UCSD-AML1 (cell line): Measurements from ENCODE around the gene ANK2.

Experiments used
- DNase-seq: peaks from one replicate; lab custom pipeline; 2025; ENCODE audit not compliant: unreplicated experiment; lab: John Stamatoyannopoulos, UW

The ANK2 gene

DNA sequence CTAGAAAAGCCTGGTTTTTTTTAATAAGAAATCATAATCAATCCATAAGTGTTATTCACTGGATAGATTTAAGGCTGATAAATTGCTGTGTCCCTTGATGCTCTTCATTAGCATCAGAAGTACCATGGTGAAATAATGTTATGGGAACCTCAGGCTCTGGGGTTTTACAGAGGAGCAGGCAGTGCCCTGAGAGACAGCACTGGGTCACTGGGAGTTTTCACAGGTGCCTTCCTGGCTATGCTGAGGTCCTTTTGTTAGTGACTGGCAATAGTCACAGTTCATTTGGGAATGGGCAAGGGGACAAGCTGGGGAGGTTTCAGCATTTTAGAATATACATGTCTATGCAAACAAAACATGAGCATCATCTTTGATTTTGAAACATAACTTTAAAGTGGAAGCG, 38.6 kb downstream of the ANK2 start:
- no peak for DNase-seq

DNA sequence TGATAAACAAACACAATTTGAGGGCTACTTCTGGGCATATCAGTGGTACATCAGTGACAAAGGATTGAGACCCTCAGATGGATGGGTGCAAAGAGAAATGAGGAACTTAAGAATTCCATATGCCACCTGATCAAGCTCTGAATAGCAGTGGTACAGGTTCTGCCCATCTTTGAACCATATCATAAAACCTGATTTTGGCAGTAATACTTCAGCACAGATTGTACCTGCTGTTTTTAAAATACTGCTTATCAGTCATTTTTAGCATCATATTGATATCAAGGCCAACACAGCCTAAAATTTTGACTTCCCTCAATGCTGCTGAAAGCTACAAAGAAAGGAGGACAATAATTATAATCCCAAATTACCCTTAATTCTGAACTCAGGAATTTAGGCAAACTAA, 41.5 kb downstream of the ANK2 start:
- DNase-seq = no peak

DNA sequence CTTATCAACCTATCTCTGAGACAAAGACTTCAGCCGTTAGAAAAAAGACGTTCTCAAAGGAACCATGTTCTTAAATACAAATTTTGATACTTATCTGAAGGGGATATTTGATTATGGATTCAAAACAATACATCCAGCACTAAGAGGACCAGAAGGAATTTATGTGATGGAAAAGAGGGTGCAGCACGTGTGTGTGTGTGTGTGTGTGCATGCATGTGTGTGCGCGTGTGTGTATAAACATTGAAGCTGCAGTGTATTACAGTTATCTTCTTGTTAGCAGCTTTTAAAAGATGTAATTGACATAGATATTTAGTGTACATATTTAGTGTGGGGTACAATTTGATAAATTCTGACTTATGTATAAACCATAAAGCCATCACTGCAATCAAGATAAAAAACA, 44.9 kb downstream of the ANK2 start:
- DNase-seq = no peak

DNA sequence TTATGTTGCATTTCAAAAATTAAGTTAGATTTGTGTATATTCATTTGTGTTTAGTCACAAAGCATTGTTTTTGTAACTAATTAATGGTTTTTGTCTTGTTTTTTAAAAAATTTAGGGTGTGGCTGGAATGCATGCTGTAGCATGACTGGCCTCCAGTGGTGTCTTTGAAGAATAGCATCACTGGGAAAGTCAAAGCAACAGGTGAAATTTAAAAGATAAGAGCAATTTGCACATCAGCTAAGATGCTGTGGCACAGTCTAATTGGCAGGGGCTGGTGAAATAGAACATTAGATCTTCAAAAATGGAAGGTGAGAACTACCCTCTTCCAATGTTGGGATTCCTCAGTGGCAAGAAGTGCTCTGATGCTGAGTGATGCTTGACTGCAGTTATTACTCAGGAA, 45.3 kb downstream of the ANK2 start:
- DNase-seq = no peak

DNA sequence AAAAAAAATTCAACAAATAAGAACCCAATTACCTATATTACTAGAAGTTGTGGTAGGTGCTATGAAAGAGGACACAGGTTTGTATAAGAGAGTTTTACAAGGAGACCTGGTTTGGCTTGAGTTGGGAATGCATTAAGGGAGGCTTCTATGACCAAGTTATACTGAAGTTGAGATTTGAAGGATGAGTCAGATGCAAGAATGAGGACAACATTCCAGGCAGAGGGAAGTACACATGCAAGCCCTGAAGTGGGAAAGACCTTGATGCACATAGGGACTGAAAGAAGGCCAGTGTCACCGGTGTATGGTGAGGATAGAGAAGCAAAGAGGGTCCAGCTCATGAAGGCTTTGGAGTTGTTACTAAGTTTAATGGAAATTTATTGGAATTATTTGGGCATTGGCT, 52.2 kb downstream of the ANK2 start:
- no peak for DNase-seq

DNA sequence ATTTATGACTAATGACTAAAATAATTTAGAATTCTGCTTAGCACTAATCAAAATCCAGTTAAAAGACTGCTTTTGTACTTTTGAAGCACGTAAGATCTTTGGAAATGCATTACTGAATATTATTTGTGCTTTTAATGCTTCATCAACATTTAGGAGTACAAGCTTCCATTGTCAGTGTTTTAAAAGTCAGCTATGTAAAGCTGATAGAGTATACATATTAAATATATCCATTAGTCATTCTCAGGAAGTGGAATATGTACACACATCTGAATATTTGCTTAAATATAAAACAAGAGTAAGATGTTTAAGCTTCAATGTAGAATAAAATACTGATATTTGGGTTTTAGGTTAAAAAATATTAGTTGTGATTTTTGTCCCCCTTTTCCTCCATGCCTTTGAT, 54.1 kb downstream of the ANK2 start:
- no peak for DNase-seq

DNA sequence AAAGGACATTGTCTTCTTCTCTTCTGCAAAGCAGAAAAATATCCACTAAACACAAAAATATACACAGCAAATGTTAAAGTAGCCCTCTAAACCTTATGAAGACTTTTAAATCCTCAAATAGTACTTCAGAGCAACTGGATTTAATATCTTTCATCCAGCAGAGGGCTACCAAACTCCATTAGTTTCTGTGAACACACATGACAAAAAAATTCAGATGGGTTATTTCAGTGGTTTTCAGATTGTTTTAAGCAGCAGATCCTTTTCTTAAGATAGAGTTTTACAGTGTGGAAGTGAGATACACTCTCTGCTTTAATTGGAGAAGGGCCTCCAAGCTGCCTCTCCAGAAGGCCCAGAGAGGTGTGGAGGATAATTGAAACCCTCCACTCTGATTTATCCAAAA, 56.7 kb downstream of the ANK2 start:
- no peak for DNase-seq

DNA sequence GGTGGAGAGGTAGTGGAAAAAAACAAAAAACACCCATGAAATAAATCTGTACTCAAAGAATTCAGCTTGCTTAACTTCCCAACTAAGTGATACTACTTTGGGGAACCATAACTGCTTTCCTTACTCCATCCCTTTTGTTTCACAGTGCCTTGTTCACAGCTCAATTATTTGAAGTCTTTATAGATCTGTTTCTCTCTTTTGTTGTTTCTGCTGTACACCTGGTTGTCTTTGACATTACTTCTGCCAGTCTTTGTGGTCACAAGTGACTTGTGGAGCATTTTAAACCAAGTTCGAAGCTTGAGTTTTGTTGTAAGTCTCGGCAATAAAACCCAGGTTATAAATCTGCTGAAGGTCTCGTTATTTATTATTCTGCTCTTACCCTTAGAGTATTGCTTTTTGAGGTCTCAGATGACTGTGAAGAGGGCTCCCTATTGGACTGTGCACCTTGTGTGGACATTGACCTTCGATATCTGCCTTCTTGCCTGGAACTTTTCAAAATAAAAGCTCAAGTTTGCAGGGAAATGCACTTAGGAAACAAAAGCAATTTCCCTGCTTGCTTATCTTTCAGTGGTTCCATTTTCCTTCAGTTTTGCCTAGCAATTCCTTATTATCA, 59.8 kb downstream of the ANK2 start:
- no peak for DNase-seq

DNA sequence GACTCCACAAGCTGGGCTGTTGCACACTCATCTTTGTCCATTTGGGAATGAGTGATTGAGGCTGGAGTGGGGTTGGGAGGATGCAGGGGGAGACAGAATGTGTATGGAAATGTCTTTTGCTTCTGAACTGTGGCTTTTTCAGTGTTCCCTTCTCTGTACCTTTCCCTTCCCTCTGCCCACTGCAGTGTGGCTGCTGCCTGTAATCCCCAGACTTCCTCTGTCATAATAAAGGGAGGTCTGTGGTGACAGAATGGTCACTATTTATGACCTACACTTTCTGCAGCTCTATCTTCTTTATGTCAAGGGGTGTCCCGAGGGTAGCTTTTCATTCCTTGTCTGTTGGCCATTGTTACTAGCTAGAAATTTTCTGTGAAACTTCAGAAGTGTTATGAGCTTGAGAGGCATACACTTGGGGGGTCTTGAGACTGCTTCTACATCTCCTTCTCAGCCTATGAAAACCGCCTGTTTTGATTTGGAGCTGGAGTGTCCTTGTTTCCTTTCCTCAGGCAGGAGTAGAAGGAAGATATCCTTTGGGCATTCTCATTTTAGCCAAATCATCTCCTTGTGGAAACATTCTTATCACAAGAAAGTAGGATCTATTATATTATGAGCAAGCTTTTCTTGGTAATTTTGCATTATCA, 63.0 kb downstream of the ANK2 start:
- DNase-seq = no peak

DNA sequence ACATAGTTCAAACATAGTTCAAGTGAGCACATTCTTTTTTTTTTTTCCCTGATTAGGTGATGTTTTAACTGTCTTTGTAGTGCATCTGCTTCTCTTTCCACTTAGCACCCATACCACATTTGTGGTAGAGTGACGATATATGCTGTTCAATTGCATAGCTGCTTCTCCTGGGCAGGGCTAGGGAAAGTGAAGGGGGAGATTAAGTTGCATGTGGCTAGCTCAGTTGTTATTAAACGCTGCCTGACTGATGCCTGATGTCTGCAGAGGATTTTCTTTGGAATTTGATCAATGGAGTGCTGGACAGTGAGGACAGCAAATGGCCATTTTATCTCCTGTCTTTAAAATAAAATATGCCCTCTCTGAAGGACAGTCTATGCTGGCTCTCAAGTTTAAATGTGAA, 63.7 kb downstream of the ANK2 start:
- DNase-seq = no peak

DNA sequence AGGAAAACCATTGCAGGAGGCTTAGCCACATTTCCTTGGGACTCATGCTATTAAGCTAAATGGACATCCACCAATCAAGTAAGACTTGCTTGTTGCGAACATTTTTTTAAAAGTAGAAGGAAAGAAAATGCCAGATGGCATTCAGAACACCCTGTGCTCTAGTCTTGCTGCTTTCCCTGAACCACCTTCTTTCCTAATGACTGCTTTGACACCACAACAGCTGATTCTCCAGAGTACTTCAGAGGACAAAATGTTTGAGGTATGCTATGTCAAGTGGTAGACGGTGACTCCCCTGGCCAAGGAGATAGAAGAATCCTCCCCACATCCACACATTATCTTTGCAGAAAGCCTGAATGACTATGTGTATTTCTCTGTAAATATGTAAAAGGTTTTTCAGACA, 65.4 kb downstream of the ANK2 start:
- no peak for DNase-seq

DNA sequence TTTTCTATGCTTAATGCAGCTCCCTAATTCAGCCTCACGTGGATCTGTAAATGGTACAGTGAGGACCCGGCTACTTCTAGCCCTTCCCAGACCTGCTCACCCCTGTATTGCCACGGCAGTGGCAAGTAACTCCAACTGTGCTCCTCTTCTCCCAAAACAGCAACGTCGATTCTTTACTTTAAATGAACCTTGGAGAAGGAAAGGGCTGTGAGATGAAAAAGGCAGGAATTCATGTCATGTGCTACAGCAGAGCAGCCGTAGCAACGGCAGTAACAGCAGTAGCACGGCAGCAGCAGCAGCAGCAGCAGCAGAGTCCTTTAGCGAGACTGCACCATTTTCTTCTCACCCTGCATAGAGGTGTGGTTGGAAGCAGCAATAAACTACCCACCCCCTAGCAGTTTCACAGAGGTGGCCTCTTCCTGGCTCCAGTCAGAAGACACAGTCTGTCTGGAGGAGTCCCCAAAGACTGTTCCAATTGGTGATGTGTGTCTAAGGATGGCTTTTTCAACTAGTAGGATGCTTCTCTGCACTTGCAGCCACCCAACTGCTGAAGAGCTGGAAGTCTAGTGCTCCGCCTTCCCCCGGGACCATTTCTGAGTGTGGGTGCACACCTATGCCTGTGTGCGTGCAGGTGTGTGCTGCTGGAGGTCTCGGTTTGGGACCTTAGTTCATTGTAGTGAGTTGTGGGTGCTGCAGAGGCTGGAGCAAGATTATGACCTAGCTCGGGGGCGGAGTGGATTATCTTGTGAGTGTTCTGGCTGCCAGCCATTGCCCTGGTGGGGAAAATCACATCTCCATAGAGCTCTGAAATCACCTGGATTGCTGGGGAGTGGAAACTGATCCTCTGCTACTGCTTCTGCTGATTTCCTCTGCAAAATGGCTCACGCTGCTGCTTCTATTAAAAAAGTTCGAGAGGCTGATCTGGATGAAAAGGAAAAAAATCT, 67.2 kb downstream of the ANK2 start:
- no peak for DNase-seq

DNA sequence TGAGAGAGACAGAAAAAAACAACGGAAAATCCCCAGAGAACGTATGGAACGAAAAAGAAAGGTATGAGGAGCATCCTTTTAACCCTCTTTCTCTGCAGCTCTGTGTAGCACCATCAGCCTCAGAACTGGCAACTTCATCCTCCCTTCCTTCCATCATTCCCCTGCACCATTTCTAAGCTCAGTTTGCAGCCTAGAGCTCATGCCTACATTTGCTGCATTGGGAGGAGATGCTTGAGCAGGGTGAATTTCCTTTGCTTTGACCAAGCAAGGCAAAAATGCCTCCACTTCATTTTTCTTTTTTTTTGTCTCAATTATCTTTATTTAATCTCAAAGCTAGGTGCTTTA, 67.9 kb downstream of the ANK2 start:
- no peak for DNase-seq

DNA sequence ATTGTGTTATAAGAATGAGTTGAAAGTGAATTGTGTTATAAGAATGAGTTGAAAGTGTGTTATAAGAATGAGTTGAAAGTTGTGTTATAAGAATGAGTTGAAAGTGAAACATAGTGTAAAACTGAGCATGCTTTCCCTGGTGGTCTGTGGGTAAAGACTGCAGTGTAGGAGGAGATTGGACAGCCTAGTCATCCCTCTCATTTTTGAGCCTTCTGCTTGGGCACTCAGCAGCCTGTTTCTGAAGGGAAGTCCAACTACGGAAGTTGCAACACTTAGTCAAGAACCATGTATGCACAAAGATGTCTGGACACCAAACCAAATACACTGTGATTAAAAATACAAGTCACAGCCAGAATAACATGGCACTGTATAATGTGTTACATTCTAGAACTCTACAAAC, 72.6 kb downstream of the ANK2 start:
- no peak for DNase-seq

DNA sequence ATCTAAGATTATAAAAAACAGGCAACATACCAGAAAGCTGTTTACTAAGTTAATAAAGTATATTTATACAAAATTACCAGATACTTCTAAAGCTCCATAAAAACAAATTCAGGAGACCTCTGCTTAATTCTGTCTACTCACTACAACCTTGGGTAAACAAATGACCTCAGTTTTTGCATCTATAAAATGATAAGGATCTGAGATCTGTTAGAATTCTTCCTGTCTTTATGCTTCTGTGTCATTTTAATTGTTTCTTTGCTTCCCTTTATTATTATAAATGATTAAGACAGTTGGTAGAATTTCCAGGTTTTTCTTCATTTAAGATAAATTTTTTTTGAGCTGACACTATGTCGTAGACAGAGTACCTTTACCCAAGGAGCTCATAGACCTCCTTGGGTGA, 76.0 kb downstream of the ANK2 start:
- DNase-seq = no peak

DNA sequence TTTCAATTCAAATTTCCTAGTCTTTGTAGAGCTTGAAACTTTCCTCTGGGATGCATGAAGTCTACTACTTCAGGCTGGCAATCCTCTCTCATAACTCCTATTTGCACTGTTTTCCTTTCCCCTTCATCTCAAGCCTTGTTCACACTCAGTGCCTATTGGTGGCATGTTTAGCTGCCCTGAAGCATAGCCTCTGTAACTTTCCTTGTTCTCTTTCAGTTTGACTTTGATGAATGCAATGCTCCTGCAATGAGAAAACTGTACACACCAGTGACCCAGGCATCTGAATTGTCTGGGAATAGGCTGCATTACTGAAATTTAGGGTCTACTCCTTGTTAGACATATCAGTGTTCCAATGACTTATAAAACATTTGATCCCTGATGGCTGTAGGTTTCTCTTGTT, 81.7 kb downstream of the ANK2 start:
- DNase-seq = no peak

DNA sequence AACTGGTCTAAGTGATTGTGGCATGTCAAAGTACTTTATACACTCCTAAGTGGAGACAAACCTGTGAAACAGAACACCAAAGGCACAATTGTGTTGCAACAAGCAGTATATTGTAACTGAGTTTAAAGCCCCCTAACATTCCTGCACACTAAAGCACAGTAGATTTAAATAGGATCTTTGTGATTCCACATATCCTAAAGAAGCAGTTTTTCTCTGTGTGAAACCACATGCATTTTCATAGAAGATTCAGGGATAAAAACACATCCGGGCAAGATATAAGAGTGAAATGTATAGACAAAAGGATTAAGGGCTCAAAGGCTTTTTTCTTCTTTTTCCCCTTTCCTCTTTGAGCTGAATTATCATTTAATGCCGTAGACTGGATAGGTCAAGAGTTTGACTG, 82.2 kb downstream of the ANK2 start:
- no peak for DNase-seq

DNA sequence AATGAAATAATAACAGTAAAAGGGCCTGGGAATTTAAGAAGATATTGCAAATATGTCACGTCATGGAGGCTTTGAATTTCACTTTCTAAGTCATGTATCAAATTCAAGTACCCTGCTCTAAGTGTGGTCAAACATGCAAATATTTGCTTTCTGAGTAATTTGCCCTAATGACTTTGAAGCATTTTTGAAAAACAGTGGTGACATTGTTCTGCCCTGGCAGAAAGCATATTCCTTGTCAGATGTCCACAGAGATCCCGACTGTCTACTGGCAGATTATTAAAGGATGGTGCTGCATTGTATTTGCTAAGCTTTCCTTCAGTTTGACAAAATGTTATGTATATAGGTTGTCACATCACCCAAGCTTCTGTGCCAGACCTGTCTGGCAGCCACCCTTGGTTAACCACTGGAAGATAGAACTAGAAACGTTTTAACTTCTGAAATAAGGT, 92.5 kb downstream of the ANK2 start:
- no peak for DNase-seq

DNA sequence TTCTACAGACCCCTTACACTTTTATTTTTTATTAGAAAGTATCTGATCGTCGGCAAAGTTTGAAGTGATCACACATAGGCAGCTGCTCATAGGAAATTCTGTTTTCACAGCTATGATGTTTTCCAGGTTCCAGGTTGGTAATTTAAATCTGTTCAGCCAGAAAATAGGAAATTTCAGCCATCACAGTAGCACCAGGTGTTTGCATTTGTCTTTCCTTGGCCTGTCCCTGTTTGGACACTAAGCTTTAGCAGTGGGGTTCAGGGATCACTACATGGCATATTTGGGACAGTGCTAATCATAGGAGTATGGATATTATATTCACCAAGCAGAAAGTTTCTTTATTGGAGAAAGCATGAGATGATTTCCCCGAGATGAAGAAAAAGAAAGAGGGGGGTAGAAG, 92.9 kb downstream of the ANK2 start:
- no peak for DNase-seq

DNA sequence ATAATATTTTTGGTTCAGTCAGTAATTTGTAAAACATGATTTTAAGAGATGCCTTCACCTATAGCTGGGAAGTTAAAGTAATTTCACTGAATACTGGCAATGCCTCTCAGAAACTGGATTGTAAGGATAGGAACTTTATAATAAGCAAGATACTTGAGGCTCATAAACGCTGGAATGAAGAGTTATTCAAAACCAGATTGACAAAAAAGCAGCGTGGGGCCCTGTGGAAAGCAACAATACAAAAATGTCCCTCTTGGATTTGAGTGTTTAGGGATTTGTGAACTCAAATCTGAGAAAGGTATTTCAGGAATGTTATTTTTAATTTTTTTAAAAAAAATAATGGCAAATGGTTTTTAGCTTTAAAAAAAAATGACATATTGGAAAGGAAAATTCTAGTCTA, 94.6 kb downstream of the ANK2 start:
- DNase-seq = no peak

DNA sequence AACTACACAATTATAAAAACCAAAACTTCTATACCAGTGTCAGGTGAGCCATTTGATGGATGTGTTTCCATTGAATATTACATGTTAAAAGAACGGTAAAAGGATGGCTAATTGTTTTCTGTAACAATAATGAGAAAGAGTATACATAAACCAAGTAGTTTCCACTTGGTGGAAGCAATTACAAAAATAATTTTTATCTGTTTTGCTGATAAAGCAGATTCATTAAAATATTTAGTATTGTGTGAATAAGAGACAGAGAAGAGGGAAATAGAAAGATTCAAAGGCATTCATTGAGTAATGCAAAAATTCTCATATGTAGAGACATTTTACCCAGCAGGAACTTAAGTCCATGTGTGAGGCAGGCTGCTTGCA, 95.7 kb downstream of the ANK2 start:
- DNase-seq = no peak

DNA sequence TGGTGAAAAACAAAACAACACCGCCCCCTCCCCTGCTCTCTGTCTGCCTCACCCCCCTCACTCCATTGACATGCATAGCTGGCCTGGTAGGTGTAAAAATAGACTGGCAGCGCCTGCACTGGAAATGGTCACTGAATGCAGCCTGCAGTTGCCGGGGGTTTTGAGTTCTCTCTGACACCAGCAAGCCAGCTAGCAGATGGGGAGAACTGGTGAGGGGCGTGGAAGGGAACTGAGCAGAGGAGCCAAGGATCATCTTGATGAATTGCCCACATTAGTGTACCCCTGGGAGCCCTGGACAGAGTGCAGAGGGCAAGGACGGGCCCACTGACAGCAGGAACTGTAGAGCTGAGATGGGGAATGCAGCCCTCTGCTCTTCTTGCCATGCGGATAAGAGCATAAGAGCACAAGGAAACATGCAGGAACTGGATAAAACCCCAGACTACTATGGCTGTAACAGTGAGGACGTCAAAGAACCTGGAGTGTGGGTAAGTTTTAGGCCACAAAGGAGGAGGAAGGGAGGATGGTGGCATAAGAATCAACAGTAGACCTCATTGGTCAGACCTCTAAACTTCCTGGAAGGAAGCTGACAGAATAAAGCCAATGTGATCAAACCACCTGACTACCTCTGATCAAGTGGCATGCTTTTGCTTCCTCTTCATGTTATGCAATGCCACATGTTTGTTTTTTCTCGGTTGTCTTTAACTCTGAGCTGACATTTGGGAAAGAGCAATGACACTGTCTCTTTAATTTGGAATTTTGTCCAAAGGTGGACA, 96.3 kb downstream of the ANK2 start:
- DNase-seq = no peak
